GM19438 (cell line): ENCODE results near the gene TMEM255A.
"Not testable (repeated sequence)": the region's sequence is repeated elsewhere in the genome, so short reads cannot be mapped to it uniquely, and the experiment has no call there.

Source experiments
- ATAC-seq: cut with Tn5 transposase; IDR thresholded peaks from one replicate; pipeline ENCODE4 v1.9.1; 2021; ENCODE audit warnings: low read depth; ENCODE audit not compliant: unreplicated experiment

Gene TMEM255A

DNA sequence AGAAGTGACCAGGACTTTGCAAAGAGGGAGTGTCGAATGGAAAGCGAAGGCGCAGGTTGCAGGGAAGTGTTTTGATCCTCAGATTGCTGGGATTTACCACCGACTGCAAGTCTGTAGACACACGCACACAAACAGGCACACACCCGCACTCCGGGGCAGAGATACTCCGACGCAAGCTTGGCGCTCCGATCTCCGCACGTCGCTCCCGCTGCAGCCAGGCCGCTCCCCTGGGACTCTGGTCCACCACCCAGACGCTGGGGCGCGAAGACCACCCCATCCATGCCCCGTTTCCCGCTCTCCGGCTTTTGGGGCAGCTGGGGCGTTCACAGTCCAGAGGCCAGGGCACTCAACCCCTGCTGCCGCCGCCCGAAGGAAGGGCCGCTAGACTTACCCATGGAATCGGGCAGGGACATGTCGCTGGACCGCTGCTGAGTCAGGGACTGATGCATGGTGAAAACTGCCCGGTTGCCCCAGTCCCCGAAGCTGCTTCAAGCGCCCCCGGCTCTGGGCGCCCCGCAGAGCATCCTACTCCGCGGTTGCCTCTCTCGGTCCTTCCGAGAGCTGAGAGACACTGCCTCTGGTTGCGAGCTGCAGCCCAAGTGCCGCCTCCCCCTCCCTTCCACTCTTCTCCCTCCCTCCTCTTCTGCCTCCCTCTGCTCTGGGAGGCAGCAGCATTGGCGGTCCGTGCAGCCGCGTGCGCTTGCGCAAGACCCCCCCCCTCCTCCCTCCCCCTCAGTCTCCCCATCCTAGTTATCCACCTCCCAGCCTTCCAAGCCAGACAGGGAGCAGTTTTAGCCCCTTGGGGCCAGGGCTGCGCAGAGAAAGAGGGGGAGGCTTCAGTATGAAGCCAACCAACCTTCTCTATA lies at the start of gene TMEM255A:
TSS of gene TMEM255A (minus strand) at position 601 of the 866 bp plus-strand sequence. CDS start at position 449, 152 bp downstream.
- ATAC-seq = no peak

DNA sequence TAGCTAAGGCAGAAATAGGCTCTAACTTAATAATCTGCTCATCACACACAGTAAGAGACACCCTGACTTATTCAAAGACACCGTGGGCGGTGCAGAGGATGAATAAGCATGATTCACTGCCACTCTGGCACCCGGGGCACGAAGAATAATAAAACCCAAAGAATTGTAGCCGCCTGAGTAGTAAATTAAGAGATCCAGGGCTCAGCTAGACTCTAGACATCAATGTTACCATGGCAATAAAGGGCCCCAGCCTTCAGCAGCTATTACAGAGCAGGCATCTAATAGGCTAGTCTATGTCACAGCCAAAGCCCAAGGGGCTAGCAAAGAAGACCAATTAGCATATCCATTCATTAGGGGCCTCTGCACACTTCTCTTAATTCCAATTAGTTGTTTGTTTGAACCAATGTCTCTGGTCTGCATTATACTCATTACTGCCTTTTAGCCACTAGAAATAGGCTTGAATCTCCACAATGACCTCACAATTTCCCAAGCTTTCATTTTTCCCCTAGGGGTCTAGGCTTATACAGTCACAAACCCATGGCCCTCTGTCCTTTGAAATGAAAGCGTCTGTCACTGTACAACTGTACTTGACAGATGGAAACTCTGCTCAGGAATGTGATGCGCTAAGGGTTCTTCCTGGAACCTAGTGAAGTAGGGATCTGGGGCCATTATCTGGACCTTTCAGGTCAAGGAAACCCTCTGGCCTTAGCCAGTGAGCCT lies 47.6 kb upstream of the TMEM255A start:
- no peak for ATAC-seq

DNA sequence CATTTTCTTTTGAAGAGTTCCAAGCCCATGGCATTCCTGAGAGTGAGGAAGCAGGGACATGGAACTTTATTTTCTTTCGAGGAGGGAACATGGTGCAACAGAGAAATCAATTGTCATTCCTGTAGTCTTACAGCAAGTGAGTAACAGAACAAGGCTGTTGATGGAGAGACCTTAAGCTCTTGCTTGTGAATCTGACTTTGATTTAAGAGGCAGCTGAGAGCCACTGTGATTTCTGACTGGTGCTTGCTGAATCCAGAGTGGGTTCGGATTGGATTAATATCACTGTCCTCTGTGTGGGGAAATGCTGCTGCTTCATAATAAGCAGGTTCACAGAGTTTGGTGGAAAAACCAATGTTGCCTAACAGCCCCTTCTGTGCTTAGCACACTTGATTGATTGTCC lies 45.9 kb upstream of the TMEM255A start:
- ATAC-seq = no peak

DNA sequence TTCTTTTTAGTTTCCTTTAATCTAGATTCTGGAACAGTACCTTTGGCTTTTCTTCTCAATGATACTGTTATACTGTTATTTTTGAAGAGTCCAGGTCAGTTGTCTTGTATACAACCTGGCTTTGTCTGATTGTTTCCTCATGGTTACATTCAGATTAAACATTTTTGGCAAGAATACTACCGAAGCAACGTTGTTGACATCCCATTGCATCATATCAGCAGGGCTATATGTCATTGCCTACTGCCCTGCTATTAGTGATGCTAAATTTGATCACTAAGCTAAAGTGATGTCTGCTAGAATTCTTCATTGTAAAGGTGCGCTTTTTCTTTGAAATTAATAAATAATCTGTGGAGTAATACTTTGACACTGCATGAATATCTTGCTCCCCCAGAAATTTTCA lies 44.8 kb upstream of the TMEM255A start:
- no peak for ATAC-seq

DNA sequence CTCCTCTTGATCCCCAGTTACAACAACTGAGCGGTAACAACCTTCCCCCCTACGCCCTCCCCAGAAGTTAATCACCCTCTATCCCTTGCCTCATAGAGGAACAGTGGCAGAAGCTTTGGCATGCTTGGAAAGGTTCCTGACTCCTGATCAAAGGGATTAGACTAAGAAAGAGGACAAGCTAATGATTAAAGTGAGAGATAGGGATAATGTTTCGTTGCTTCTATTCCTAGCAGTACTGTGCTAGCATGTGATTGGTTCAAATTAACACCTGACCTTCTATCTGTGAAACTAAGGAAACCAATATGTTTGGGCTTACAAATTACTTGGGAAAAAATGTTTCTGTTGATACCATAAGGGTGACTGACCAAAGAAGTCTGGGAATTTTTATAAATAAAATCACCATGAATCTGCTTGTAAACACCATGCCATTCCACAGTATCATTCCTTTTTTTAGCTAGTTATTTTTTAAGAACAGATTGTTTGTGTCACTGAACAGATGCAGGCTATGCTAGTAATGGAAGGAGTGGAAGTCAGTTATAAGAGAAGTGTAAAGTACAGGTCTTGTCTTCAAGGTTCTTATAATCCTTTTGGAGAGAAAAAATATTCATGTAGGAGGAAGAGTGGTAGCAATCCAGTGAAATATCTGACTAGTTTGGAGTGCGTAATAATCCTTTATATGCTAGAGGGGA lies 39.3 kb upstream of the TMEM255A start:
- ATAC-seq = no peak

DNA sequence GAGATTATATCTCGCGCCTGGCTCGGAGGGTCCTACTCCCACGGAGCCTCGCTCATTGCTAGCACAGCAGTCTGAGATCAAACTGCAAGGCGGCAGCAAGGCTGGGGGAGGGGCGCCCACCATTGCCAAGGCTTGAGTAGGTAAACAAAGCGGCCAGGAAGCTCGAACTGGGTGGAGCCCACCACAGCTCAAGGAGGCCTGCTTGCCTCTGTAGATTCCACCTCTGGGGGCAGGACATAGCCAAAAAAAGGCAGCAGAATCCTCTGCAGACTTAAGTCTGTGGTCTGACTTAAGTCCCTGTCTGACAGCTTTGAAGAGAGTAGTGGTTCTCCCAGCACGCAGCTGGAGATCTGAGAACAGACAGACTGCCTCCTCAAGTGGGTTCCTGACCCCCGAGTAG lies 33.3 kb upstream of the TMEM255A start:
- not testable (repeated sequence) for ATAC-seq

DNA sequence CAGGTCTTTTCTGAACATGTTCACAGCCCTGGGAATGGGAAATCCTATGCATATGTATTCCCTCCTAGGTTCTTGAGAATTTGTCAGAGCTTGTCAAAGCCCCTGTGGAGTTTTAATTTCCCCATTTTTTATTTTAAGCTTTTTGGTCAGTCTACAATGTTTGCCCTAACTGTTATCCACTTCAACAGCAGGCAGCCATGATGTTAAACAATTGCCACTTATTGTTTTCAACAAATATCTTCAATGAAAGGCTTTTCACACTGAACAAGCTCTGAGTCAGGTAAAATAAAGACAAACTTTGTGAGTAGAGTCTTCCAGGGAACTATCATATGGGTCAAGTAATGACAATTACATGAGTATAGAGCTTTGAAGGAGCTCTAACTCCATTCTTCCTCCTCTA lies 25.6 kb upstream of the TMEM255A start:
- no peak for ATAC-seq

DNA sequence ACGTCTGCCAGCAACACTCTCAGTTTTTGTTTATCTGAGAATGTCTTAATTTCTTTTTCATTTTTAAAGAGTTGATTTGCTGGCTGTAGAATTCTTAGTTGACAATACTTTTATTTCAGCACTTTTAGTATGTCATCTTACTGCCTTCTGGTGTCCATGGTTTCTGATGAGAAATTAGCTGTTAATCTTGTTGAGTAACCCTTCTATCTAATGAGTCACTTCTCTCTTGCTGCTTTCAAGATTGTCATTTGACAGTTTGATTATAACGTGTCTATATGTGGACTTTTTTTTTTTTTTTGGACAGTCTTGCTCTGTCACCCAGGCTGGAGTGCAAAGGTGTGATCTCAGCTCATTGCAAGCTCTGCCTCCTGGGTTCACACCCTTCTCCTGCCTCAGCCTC lies 24.0 kb upstream of the TMEM255A start:
- ATAC-seq = no peak

DNA sequence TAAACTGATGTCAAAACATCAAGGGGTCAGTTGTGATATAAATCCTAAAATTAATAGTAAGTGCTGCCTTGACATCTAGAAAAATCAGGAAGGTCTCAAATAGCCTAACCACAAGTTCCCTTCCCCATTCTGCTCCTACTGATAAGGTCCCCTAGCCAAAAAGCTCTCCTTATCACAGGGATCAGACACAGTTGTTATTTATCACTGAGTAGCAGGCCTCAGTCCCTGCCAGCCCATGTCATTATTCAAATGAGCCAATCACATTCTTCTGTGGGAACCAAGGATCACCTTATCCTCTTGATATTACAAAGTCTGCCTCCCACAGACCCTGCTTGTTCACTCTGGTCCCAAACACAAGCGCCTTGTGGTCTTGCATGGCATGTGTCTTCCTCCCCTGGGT lies 23.3 kb upstream of the TMEM255A start:
- ATAC-seq = no peak

DNA sequence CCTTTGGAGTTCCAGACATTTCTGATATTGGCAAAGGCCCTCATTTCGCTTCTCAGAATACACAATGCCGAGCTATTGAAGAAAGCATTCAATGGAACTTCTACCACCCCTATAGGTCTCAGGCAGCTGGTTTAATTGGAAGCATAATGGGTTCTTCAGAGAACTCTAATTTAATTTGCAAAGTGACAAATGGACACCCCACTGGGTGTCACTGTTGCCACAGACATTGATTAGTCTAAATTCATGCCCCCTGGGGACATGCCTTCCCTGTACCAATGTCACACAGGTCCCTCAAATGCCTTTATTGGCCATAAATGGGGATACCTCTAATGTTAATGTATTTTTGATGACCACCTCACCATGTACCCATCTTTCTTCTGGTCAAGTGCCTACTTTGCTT lies 22.9 kb upstream of the TMEM255A start:
- no peak for ATAC-seq

DNA sequence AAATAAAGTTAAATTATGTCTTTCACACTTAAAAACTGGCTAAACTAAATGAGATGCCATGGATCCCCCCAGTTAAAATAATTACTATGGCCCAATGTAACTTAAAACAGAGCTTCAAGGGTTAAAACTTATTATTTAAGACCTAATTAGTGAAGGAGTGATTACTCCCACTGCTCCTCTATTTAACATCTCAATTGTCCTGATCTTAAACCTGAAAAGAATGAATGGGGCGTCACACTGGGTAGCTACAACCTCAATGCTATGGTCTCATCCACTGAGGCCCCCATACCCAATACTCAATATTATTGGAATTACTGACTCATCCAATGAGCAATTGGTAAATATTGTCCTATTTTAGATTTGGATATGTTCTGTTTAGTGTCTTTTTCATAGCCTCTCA lies 21.1 kb upstream of the TMEM255A start:
- no peak for ATAC-seq

DNA sequence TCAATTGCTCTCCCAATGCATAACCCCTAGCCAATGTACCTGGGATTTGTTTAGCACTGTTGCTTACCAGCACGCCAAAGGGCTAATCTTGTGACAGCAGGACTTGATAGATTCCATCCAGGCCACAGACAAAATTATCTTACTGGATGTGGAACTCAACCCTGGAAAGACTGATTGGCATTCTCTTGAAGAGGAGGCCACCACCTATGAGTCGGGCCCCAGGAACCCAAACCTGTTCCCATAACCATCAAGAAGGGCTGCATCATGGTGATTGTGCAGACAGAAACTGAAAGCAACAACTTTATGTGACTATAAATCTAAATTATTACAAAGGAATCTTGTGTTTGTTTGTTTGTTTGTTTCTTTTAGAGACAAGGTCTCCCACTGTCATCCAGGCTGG lies 19.9 kb upstream of the TMEM255A start:
- no peak for ATAC-seq

DNA sequence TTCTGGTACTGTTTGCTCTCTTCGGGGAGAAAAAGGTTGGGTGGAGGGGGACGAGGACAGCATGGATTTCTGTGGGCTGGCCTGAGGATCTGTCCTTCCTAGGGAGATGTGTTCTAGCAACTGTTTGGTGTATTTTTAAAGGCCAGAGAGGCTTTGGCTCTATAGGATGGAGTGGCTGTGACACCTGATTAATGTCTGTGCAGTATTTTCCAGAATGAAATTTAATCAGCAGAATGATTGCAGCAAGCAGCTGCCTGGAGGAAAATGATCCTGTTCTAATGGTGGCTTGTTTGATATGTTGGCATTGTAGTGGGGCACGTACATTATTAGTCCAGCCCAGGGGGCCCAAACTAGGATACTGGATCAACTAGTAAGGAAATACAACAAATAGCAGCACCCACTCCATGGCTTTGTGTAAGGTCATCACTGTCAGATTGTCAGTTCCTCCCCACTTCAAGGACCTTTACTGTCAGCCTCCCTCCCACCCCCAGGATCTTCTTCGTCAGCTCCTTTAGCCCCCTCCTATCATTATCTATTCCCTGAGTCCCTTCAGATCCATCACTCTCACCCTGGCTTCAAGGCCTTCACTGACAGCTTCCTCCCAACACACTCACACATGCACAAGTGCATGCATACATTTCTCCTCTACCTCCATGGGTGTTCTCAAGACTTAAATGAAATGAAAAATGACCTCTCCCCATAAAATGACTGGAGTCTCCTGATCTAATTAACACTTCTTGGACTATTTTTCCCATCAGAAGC lies 10.4 kb upstream of the TMEM255A start:
- no peak for ATAC-seq

DNA sequence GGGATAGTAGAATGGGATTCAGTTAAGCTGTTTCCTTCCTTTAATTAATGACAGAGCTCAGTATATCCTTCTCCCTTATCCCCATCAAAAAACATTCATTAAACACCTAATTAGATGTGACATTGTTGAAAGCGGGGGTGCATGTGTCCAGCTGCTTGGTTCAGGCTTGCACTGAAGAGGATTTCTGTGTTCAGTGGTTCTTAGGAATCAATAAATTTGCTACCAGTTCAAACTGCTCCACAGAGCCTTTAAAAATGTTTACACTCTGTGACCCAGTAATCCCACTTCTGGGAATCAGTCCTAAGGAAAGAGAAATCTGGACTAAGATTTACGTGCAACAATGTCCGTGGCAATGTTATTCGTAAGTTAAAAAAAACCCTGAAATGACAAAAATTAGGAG lies 7.2 kb upstream of the TMEM255A start:
- no peak for ATAC-seq

DNA sequence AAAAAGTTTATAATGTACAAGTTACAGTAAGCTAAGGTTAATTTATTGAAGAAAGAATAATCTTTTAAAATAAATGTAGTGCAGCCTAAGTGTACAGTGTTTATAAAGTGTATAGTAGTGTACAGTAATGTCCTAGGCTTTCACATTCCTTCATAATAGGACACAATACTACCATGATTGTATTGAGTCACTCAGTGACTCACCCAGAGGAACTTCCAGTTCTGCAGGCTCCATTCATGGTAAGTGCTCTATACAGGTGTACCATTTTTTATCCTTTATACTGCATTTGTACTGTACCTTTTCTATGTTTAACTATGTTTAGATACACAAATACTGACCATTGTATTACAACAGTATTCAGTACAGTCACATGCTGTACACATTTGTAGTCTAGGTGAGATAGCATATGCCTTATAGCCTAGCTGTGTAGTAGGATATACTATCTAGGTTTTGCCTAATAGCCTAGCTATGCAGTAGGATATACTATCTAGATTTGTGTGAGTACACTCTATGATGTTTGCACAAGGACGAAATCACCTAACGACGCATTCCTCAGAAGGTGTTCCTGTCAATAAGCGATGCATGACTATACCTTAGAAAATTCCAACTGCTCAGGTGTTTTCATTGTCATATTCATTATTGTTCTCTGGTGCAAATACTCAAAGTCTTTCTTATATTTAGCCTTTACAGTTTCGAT lies 5.5 kb upstream of the TMEM255A start:
- no peak for ATAC-seq

DNA sequence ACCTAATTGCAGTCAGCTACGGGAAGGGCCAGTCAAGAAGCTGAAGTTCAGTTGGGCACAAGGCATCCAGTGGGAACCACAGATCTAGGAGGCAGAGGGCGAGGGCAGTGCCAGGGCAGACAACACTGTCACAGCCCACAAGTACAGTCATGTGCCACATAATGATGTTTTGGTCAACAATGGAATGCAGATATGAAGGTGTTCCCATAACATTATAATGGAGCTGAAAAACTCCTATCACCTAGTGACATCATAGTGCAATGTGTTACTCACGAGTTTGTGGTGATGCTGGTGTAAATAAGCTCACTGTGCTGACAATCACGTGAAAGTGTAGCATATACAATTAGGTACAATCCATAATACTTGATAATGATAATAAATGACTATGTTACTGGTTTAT lies 4.5 kb upstream of the TMEM255A start:
- ATAC-seq = no peak

DNA sequence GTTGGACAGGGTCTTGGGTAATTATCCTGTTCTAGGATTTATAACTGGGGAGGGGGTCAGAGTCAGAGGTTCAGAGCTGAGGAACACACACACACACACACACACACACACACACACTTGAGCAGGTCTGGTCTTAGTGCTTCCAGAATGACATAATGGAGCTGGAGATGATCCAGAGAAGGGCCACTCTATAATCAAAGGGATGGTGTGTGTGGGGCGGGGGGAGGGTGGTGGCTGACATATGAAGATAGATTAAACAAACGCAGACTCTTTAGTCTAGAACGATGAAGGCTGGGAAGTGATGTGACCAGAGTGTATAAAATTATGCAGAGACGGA lies 434 bp upstream of the TMEM255A start:
- ATAC-seq = no peak

DNA sequence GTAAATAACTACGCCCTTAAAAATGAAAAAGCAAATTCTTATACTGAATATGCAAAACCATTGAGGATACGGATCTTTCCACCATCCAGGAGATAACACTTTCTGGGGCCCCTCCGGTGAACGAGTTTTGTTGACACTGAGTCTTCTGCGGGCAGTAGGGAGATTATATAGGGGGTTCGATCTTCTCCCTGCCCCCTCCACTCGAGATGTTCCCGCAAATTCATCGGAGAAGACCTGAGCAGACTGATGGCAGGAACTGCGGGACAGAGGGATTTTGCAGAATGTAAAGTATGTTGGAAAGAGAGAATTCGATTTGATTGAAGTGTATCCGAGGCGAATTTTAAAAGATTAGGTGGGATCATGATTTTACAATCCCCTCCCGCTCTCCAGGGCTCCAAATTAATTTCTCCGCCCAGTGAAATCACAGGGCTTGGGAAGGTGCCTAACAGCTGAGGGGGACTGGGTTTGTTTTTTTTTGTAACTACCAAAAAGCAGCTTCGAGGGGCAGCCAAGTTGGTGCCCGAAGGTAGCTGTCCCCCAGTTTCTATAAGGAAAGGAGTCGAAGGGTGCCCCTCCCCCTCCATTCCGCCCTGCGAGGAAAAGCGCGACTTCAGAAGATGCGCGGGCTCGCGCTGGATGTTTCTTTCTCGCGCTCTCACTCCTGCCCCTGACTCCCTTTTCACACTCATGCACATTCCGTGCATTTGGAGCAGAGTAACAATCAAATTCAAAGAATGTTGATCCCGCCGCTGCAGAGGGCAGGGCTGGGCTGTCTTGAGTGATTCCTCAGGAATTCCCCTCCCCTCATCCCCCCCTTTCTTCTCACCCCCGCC lies 1.2 kb downstream of the TMEM255A start:
- ATAC-seq = no peak
